ENCODE measurements around the gene KHNYN.

DNA sequence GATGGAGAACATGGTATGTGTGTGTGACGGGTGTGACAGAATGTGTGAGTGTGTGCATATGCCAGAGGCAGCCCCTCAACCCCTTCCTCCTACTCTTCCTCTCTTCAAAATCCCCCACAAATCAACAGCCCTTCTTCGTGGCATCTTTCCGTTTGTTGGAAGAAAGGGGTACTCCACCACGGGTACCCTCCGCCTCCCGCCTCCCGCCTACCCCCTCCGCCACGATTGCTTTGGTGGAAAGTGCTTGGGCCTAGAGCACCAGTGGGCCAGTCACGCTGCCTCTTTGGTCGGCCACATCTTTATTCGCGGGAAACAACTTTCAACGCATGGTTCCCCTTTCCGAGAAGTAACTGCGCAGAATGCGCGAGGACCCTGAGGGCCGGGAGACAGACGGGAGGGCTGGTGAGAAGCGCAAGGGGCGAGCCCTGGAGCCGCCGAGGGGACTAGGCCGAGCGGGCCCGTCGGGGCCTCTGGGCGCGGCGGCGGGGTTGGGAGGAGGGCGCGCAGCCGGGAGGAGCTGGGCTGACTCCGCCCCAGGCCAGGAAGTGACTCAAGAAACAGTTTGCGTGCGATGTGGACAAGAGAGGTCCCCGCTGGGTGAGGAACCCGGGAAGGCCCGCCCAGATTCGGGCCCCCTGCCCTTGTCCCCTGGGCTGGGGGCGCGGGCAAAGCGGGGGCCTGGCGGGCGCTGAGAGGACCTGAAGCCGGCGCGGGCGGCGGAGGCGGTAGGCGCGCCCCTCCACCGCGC, at the start of gene KHNYN, which contains the start of gene CBLN3:
- TF ChIP-seq, protein P1, sequence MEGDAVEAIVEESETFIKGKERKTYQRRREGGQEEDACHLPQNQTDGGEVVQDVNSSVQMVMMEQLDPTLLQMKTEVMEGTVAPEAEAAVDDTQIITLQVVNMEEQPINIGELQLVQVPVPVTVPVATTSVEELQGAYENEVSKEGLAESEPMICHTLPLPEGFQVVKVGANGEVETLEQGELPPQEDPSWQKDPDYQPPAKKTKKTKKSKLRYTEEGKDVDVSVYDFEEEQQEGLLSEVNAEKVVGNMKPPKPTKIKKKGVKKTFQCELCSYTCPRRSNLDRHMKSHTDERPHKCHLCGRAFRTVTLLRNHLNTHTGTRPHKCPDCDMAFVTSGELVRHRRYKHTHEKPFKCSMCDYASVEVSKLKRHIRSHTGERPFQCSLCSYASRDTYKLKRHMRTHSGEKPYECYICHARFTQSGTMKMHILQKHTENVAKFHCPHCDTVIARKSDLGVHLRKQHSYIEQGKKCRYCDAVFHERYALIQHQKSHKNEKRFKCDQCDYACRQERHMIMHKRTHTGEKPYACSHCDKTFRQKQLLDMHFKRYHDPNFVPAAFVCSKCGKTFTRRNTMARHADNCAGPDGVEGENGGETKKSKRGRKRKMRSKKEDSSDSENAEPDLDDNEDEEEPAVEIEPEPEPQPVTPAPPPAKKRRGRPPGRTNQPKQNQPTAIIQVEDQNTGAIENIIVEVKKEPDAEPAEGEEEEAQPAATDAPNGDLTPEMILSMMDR (conservative IDR thresholded peaks at IDR 0.05; ENCODE audit: low read length), result no peak
- no peak for TF ChIP-seq EZH2phosphoT487 (IDR thresholded peaks at IDR 0.05; ENCODE audit: borderline replicate concordance, low read depth, low read length)
